Breast epithelium (tissue), 3 donors: ENCODE results near the gene STXBP5L.

Source experiments
- POLR2A ChIP-seq: fragments of 450-650 bp; IDR thresholded peaks from one replicate; pipeline ENCODE4 v1.6.1; 2016; ENCODE audit warnings: antibody characterized with exemption, mild to moderate bottlenecking, moderate library complexity
- POLR2AphosphoS5 ChIP-seq, 3 donors: sonication (generic); formaldehyde crosslinking; IDR thresholded peaks; one replicate each; pipeline ENCODE4 v1.6.1; 2017; ENCODE audit warnings: antibody characterized with exemption in 3 of 3
- TF ChIP-seq, protein P1 (sequence below), 3 donors: fragments of 450-650 bp; IDR thresholded peaks; one replicate each; pipeline ENCODE4 v1.5.1; 2016 to 2017; ENCODE audit warnings: antibody characterized with exemption in 3 of 3, mild to moderate bottlenecking in 3 of 3, moderate library complexity in 3 of 3

DNA sequence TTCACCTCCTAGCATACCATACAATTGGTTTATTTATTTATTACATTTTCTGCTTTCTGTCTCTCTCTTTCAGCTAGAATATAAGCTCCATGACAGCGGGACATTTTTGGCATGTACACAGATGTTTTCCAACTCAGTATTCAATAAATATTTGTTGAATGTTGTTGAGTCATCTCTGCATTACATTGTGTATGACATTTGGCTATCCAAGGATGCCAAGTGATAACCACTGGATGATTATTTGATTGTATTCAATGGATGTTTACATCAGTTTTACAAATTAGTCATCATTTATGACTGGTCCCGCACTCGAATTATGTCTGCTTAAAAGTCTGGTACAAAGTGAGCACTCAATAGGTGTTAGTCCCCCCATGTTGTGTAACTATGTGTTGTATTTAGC is 49.5 kb upstream of the STXBP5L start:
- TF ChIP-seq, protein P1, sequence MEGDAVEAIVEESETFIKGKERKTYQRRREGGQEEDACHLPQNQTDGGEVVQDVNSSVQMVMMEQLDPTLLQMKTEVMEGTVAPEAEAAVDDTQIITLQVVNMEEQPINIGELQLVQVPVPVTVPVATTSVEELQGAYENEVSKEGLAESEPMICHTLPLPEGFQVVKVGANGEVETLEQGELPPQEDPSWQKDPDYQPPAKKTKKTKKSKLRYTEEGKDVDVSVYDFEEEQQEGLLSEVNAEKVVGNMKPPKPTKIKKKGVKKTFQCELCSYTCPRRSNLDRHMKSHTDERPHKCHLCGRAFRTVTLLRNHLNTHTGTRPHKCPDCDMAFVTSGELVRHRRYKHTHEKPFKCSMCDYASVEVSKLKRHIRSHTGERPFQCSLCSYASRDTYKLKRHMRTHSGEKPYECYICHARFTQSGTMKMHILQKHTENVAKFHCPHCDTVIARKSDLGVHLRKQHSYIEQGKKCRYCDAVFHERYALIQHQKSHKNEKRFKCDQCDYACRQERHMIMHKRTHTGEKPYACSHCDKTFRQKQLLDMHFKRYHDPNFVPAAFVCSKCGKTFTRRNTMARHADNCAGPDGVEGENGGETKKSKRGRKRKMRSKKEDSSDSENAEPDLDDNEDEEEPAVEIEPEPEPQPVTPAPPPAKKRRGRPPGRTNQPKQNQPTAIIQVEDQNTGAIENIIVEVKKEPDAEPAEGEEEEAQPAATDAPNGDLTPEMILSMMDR (IDR thresholded peaks at IDR 0.05) = no peak
- TF ChIP-seq POLR2A = no peak
- no peak for TF ChIP-seq POLR2AphosphoS5 (IDR thresholded peaks at IDR 0.05)
